ACHN (cell line): ENCODE results near the gene CLTRN.
A peak's percentile ranks its signal among the peaks of the same experiment; 100 is the strongest.
"Not testable (repeated sequence)": the region's sequence is repeated elsewhere in the genome, so short reads cannot be mapped to it uniquely, and the experiment has no call there.

Experiments used
- DNase-seq: peaks from one replicate; pipeline ENCODE4 v3.0.0-alpha.2; 2015
- in situ Hi-C: cut with HindIII; loops from 2 replicates; pipeline ENCODE4 v1.10.0; 2017; ENCODE audit warnings: low sequenced_read_pairs, low pct_ligation_motif_present, low pct_unique_long_range_greater_than_20kb

Gene CLTRN

GRCh38 chrX:15672881-15673280 is 8.3 kb upstream of the CLTRN start:
- in situ Hi-C loops = no loop called here
- no peak for DNase-seq

- DNase-seq = no peak
- in situ Hi-C loops = no loop called here
Measured at GRCh38 chrX:15663439-15663838, 1.2 kb downstream of the CLTRN start.

GRCh38 chrX:15654804-15655203 is 9.8 kb downstream of the CLTRN start:
- in situ Hi-C loops, DNase-seq: not testable (repeated sequence)

- in situ Hi-C loops = no loop called here
- no peak for DNase-seq
Measured at GRCh38 chrX:15653961-15654360, 10.6 kb downstream of the CLTRN start.

GRCh38 chrX:15647510-15647909 is 17.1 kb downstream of the CLTRN start:
- DNase-seq, in situ Hi-C loops: not testable (repeated sequence)

GRCh38 chrX:15646543-15646942 is 18.1 kb downstream of the CLTRN start:
- in situ Hi-C loops = no loop called here

GRCh38 chrX:15646031-15646430 is 18.6 kb downstream of the CLTRN start:
- in situ Hi-C loops = no loop called here
- DNase-seq = no peak

More at GRCh38 chrX:15646543-15646942, 18.1 kb downstream of the CLTRN start:
- DNase-seq = no peak

- in situ Hi-C loops = no loop called here
- no peak for DNase-seq
Measured at GRCh38 chrX:15645266-15645665, 19.3 kb downstream of the CLTRN start.

GRCh38 chrX:15644560-15644872 is 20.1 kb downstream of the CLTRN start:
- no peak for DNase-seq
- in situ Hi-C loops = no loop called here

- in situ Hi-C loops = no loop called here
- no peak for DNase-seq
Measured at GRCh38 chrX:15643786-15644559, 20.6 kb downstream of the CLTRN start.

- in situ Hi-C loops = no loop called here
- DNase-seq = no peak
Measured at GRCh38 chrX:15631637-15632036, 33.0 kb downstream of the CLTRN start.

GRCh38 chrX:15623054-15623453 is 41.6 kb downstream of the CLTRN start:
- no peak for DNase-seq
- in situ Hi-C loops = no loop called here

GRCh38 chrX:15619053-15619755 is 45.4 kb downstream of the CLTRN start:
- in situ Hi-C loops = no loop called here
- DNase-seq = peak; percentile 19

- DNase-seq = no peak
Measured at GRCh38 chrX:15617111-15617510, 47.5 kb downstream of the CLTRN start.

GRCh38 chrX:15616531-15616930 is 48.1 kb downstream of the CLTRN start:
- in situ Hi-C loops = no loop called here
- no peak for DNase-seq

More at GRCh38 chrX:15617111-15617510, 47.5 kb downstream of the CLTRN start:
- in situ Hi-C loops = no loop called here

- no peak for DNase-seq
- in situ Hi-C loops = no loop called here
Measured at GRCh38 chrX:15607067-15607466, 57.5 kb downstream of the CLTRN start.

- no peak for DNase-seq
- in situ Hi-C loops = no loop called here
Measured at GRCh38 chrX:15606136-15606535, 58.5 kb downstream of the CLTRN start.

- no peak for DNase-seq
- in situ Hi-C loops = no loop called here
Measured at GRCh38 chrX:15605226-15605625, 59.4 kb downstream of the CLTRN start.

- in situ Hi-C loops = no loop called here
- DNase-seq = no peak
Measured at GRCh38 chrX:15602761-15603160, 61.8 kb downstream of the CLTRN start.

GRCh38 chrX:15601932-15602331 is 62.7 kb downstream of the CLTRN start:
- DNase-seq = no peak
- in situ Hi-C loops = no loop called here
